Neural cell (in vitro differentiated cells): ENCODE results near the gene CITED1. TPM values are rescaled to one million over a fixed set of nuclear protein-coding genes. Genes with fewer than 3 reads are reported as not detected.

ENCODE experiments used
- H2AFZ ChIP-seq: fragments of 200-600, 300-800 bp; sonication (generic), shearing (Covaris generic); 2 replicates; pipeline ENCODE4 v1.6.0; 2014; ENCODE audit warnings: low read depth, mild to moderate bottlenecking, antibody characterized with exemption, low read length, moderate library complexity
- H3F3A ChIP-seq: fragments of 200-600 bp; shearing (Covaris generic); 2 replicates; pipeline ENCODE4 v1.6.1; 2016; ENCODE audit warnings: mild to moderate bottlenecking, moderate library complexity, mixed read lengths, antibody characterized with exemption, low read length; ENCODE audit not compliant: insufficient read depth, poor library complexity, severe bottlenecking
- H3K27ac ChIP-seq: fragments of 200-600, 300-800 bp; sonication (generic), shearing (Covaris generic); 2 replicates; pipeline ENCODE4 v1.5.1; 2014; ENCODE audit warnings: mild to moderate bottlenecking, low read length, moderate library complexity
- H3K27me3 ChIP-seq: fragments of 300-800, 200-600 bp; sonication (generic), shearing (Covaris generic); 2 replicates; pipeline ENCODE4 v1.6.0; 2014; ENCODE audit warnings: mild to moderate bottlenecking, low read depth, low read length, moderate library complexity; ENCODE audit not compliant: insufficient read depth
- H3K36me3 ChIP-seq: fragments of 300-800, 200-600 bp; sonication (generic), shearing (Covaris generic); 2 replicates; pipeline ENCODE4 v1.5.1; 2014; ENCODE audit warnings: mild to moderate bottlenecking, antibody characterized with exemption, low read length, moderate library complexity; ENCODE audit not compliant: insufficient read depth
- H3K4me2 ChIP-seq: fragments of 300-800, 200-600 bp; sonication (generic), shearing (Covaris generic); 2 replicates; pipeline ENCODE4 v1.6.0; 2014; ENCODE audit warnings: mild to moderate bottlenecking, low read length
- H3K4me3 ChIP-seq: fragments of 300-800, 200-600 bp; sonication (generic), shearing (Covaris generic); 2 replicates; pipeline ENCODE4 v1.5.1; 2014; ENCODE audit warnings: mild to moderate bottlenecking, low read length, moderate library complexity
- H3K79me2 ChIP-seq: fragments of 200-600 bp; shearing (Covaris generic); replicated peaks from 2 replicates; pipeline ENCODE4 v1.6.0; 2014; ENCODE audit warnings: mild to moderate bottlenecking, low read length, moderate library complexity; ENCODE audit not compliant: insufficient read depth
- H3K9ac ChIP-seq: fragments of 300-800, 200-600 bp; sonication (generic), shearing (Covaris generic); 2 replicates; pipeline ENCODE4 v1.6.1; 2016; ENCODE audit warnings: mild to moderate bottlenecking, low read length, mixed read lengths
- H3K9me2 ChIP-seq: fragments of 200-600 bp; shearing (Covaris generic); 2 replicates; pipeline ENCODE4 v1.6.1; 2016; ENCODE audit warnings: mild to moderate bottlenecking, low read length, mixed read lengths; ENCODE audit not compliant: insufficient read depth
- H3K9me3 ChIP-seq: fragments of 200-600, 300-800 bp; sonication (generic), shearing (Covaris generic); 2 replicates; pipeline ENCODE4 v1.6.1; 2016; ENCODE audit warnings: mild to moderate bottlenecking, mixed run types, low read length, moderate library complexity, mixed read lengths
- H4K20me1 ChIP-seq: fragments of 200-600 bp; shearing (Covaris generic); 2 replicates; pipeline ENCODE4 v1.6.1; 2016; ENCODE audit warnings: mild to moderate bottlenecking, mixed run types; ENCODE audit not compliant: insufficient read depth
- EP300 ChIP-seq: fragments of 450-650 bp; conservative IDR thresholded peaks from 2 replicates; pipeline ENCODE4 v1.6.1; 2014; ENCODE audit warnings: antibody characterized with exemption, mild to moderate bottlenecking, moderate library complexity; ENCODE audit not compliant: poor library complexity, severe bottlenecking
- EZH2 ChIP-seq: fragments of 200-600, 300-800 bp; shearing (Covaris generic), sonication (generic); IDR thresholded peaks from 2 replicates; pipeline ENCODE4 v1.6.1; 2014; ENCODE audit warnings: antibody characterized with exemption, low read length, borderline replicate concordance, mild to moderate bottlenecking; ENCODE audit not compliant: insufficient read depth, poor library complexity, severe bottlenecking
- MXI1 ChIP-seq: fragments of 450-650 bp; conservative IDR thresholded peaks from 2 replicates; pipeline ENCODE4 v1.6.1; 2014; ENCODE audit warnings: antibody characterized with exemption, mild to moderate bottlenecking; ENCODE audit not compliant: poor library complexity, severe bottlenecking
- POLR2AphosphoS5 ChIP-seq: IDR thresholded peaks from 2 replicates; pipeline ENCODE4 v1.6.1; 2012
- RAD21 ChIP-seq: fragments of 450-650 bp; conservative IDR thresholded peaks from 2 replicates; pipeline ENCODE4 v1.6.1; 2014; ENCODE audit warnings: antibody characterized with exemption, mild to moderate bottlenecking, moderate library complexity
- SMC3 ChIP-seq: fragments of 450-650 bp; conservative IDR thresholded peaks from 2 replicates; pipeline ENCODE4 v1.6.1; 2014; ENCODE audit warnings: antibody characterized with exemption, mild to moderate bottlenecking, moderate library complexity; ENCODE audit not compliant: poor library complexity
- TAF1 ChIP-seq: IDR thresholded peaks from 2 replicates; pipeline ENCODE4 v1.6.1; 2012; ENCODE audit warnings: low read depth
- polyA plus RNA-seq: library from polyadenylated mRNA; depleted of rRNA; stranded (reverse); fragments of >200 nt; gene quantifications from 2 replicates; pipeline ENCODE4 v1.2.3, GENCODE V29; 2014
- TF ChIP-seq, protein P1 (sequence below): fragments of 450-650 bp; IDR thresholded peaks from 2 replicates; pipeline ENCODE4 v1.5.1; 2014; ENCODE audit warnings: antibody characterized with exemption, mild to moderate bottlenecking, moderate library complexity; ENCODE audit not compliant: poor library complexity, severe bottlenecking
- TF ChIP-seq, protein P2 (sequence below): IDR thresholded peaks from 2 replicates; pipeline ENCODE4 v1.6.1; 2012; ENCODE audit warnings: borderline replicate concordance

Gene CITED1
- polyA plus RNA-seq, 1 donor from 2014 or later: 24.1 TPM

DNA sequence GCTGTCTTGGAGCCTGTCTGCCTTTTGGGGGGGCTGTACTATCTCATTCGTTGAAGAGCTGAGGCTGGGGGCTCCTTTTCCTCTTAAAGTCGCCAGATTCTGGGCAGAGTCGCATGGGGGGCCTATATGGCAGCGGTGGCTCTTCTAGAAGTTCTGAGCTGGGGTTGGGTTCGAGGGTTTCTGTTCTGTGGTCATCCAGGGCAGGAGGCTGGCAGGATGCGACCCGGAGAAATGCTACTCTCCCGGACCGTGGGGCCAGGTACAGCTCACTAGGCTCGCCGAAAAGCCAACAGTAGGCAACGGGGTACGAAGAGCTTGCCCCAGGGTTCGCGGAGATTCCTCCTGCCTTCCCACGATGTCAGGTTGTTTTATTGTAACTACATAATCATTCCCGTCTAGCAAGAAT, 1.9 kb upstream of the CITED1 start:
- Histone ChIP-seq H2AFZ (no peak overlapping the region), H3K27ac (no peak overlapping the region), H3K27me3 (peaks cover 46% of the 10 kb centered on the region), H3K9me2 (no peaks in the 10 kb centered on the region), H3K36me3 (no peaks in the 10 kb centered on the region), H3K9ac (peak overlapping the region; percentile 3), H3K4me2 (no peak overlapping the region), H3K4me3 (peak overlapping the region; percentile 72), H3K9me3 (no peaks in the 10 kb centered on the region), H3K79me2 (no peaks in the 10 kb centered on the region), H4K20me1 (no peaks in the 10 kb centered on the region), H3F3A (no peaks in the 10 kb centered on the region)
- TF ChIP-seq EZH2 (no peak), SMC3 (no peak), TAF1 (no peak), POLR2AphosphoS5 (no peak), MXI1 (no peak), RAD21 (no peak)
- TF ChIP-seq, protein P1, sequence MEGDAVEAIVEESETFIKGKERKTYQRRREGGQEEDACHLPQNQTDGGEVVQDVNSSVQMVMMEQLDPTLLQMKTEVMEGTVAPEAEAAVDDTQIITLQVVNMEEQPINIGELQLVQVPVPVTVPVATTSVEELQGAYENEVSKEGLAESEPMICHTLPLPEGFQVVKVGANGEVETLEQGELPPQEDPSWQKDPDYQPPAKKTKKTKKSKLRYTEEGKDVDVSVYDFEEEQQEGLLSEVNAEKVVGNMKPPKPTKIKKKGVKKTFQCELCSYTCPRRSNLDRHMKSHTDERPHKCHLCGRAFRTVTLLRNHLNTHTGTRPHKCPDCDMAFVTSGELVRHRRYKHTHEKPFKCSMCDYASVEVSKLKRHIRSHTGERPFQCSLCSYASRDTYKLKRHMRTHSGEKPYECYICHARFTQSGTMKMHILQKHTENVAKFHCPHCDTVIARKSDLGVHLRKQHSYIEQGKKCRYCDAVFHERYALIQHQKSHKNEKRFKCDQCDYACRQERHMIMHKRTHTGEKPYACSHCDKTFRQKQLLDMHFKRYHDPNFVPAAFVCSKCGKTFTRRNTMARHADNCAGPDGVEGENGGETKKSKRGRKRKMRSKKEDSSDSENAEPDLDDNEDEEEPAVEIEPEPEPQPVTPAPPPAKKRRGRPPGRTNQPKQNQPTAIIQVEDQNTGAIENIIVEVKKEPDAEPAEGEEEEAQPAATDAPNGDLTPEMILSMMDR: no peak
- TF ChIP-seq, protein P2, sequence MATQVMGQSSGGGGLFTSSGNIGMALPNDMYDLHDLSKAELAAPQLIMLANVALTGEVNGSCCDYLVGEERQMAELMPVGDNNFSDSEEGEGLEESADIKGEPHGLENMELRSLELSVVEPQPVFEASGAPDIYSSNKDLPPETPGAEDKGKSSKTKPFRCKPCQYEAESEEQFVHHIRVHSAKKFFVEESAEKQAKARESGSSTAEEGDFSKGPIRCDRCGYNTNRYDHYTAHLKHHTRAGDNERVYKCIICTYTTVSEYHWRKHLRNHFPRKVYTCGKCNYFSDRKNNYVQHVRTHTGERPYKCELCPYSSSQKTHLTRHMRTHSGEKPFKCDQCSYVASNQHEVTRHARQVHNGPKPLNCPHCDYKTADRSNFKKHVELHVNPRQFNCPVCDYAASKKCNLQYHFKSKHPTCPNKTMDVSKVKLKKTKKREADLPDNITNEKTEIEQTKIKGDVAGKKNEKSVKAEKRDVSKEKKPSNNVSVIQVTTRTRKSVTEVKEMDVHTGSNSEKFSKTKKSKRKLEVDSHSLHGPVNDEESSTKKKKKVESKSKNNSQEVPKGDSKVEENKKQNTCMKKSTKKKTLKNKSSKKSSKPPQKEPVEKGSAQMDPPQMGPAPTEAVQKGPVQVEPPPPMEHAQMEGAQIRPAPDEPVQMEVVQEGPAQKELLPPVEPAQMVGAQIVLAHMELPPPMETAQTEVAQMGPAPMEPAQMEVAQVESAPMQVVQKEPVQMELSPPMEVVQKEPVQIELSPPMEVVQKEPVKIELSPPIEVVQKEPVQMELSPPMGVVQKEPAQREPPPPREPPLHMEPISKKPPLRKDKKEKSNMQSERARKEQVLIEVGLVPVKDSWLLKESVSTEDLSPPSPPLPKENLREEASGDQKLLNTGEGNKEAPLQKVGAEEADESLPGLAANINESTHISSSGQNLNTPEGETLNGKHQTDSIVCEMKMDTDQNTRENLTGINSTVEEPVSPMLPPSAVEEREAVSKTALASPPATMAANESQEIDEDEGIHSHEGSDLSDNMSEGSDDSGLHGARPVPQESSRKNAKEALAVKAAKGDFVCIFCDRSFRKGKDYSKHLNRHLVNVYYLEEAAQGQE: no peak

DNA sequence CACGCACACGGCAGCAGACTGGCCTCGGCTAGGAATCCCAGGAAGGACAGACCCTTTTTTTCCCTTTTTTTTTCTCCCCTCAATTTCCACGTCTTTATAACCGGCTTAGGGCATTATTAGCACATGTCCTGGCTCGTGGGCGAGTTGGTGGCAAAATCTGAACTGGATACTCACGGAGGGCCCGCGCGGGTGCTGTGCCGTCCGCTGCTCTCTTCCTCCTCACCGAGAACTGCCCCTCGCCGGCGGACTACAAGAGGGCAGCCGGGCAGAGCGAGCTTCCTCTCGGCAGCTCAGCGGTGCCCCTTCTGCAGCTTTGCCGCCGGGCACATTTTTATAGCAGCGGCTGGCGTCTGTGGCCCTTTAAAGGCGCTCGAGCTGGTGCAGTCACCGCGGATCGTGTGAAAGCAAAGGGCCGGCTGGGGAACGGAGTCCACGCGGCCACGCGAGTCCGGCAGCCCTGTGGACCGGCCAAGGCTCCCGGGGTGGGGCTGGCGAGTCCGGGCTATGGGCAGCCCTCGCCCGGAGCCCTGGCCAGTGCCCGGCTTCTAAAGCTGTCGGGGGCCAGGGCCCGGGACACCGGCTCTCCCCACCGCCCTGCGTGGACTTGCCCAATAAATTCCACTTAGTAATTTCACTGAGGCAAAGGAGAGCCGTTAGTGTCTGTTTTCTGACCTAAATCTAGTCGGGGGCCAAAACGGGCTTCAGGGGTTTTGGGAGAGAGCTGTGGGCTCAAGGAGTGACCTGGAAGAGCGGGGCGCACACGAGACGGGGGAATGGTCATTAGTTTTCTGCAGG, 1.3 kb upstream of the CITED1 start:
- Histone ChIP-seq H3K27me3 (peaks cover 46% of the 10 kb centered on the region), H2AFZ (peak overlapping the region; percentile 27), H4K20me1 (no peaks in the 10 kb centered on the region), H3K4me2 (no peak overlapping the region), H3K4me3 (peak overlapping the region; percentile 72), H3K9ac (peak overlapping the region; percentile 55), H3K27ac (no peak overlapping the region), H3K79me2 (no peaks in the 10 kb centered on the region), H3F3A (no peaks in the 10 kb centered on the region), H3K9me2 (no peaks in the 10 kb centered on the region), H3K36me3 (no peaks in the 10 kb centered on the region), H3K9me3 (no peaks in the 10 kb centered on the region)
- TF ChIP-seq EP300: no peak
- TF ChIP-seq EZH2: no peak
- no peak for TF ChIP-seq SMC3
- peak; percentile 21 for TF ChIP-seq RAD21
- TF ChIP-seq TAF1: no peak
- TF ChIP-seq, protein P1: peak; percentile 13
- TF ChIP-seq POLR2AphosphoS5: no peak
- TF ChIP-seq MXI1: peak; percentile 36
- TF ChIP-seq, protein P2: no peak
